Measurements from ENCODE around the gene TUBA3E. TPM values are rescaled to one million over a fixed set of nuclear protein-coding genes. Genes with fewer than 3 reads are reported as not detected.
"Not testable (repeated sequence)": the region's sequence is repeated elsewhere in the genome, so short reads cannot be mapped to it uniquely, and the experiment has no call there.

Gene TUBA3E
- total RNA-seq, 1 experiment from 2014 or later: not detected

DNA sequence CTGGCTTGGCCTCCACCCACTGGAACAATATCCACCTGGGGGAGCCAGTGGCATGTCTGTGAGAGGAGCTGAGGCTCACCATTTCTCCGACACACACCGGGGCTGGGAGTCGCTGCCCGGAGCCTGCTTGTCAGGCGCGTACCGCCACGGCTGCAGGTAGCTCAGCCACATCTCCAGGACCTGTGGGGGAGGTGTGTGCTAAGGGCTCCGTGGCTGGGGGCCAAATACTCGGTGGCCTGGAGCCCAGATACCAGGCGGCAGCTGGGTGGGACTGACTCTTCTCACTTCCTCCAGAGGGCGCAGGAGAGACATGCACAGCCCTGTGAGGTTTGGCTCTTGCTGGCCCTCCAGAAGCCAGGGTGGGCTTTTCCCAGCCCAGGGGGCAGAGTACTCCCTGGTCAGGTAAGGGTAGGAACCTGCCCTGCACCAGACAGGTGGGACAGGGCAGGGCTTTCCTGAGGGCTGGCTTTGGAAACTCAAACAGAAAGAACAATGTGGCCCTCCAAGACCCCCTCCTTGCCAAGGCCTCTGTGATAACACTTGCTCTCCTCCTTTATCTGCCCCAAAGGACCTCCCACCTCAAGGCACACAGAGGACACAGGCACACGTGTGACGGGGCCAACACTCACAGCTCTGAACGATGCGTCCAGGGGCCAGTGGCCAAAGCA lies 42.1 kb downstream of the TUBA3E start:
- in situ Hi-C loops (cut with HindIII; ENCODE audit: low pct_unique_long_range_greater_than_20kb, low sequenced_read_pairs): not testable (repeated sequence)

GRCh38 chr2:130154773-130155765 lies 43.2 kb downstream of the TUBA3E start:
- in situ Hi-C loops (cut with HindIII; ENCODE audit: low pct_unique_long_range_greater_than_20kb, low sequenced_read_pairs): no loop called here
- no peak for DNase-seq (ENCODE audit: low read depth, low spot score)

More for the DNA sequence above, 42.1 kb downstream of the TUBA3E start:
- DNase-seq (ENCODE audit: low read depth, low spot score): peak; percentile 67

GRCh38 chr2:130154423-130154770 lies 43.8 kb downstream of the TUBA3E start:
- in situ Hi-C loops (cut with HindIII; ENCODE audit: low pct_unique_long_range_greater_than_20kb, low sequenced_read_pairs); DNase-seq (ENCODE audit: low read depth, low spot score): not testable (repeated sequence)

GRCh38 chr2:130153721-130154422 lies 44.4 kb downstream of the TUBA3E start:
- in situ Hi-C loops (cut with HindIII; ENCODE audit: low pct_unique_long_range_greater_than_20kb, low sequenced_read_pairs); DNase-seq (ENCODE audit: low read depth, low spot score): not testable (repeated sequence)

GRCh38 chr2:130152816-130153595 lies 45.2 kb downstream of the TUBA3E start:
- in situ Hi-C loops (cut with HindIII; ENCODE audit: low pct_unique_long_range_greater_than_20kb, low sequenced_read_pairs): no loop called here
- DNase-seq (ENCODE audit: low read depth, low spot score): no peak

DNA sequence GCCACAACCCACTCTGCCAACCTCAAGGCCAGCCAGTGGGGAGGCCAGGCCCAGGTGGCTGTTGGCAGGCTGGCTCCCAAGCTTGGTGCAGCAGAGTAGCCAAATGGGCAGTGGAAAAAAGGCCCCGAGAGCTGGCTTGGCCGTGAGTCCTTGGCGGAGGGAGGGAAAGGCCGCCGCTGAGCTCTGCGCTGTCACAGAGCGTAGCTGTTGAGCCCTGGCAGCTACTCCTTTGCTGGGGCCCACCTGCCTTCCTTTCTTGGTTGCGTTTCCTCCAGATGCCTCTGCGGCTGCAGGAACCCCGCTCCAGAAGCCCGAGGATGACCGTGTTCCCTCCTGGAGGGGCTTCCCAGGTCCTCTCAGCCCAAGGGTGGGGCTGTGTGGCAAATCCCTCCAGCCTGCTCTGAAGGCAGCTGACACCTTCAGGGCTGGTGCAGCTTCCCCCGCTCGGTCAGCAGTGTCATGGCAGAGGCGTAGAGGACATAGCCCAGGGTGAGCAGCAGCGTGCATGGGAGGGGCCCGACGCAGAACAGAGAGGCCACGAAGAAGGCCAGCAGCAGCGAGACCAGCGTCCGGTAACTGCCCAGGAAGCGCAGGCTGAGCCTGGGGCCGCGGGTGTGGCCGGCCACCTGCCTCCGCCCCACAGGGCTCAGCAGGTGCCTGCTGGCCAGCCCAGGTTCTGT lies 46.0 kb downstream of the TUBA3E start:
- in situ Hi-C loops (cut with HindIII; ENCODE audit: low pct_unique_long_range_greater_than_20kb, low sequenced_read_pairs); DNase-seq (ENCODE audit: low read depth, low spot score): not testable (repeated sequence)

- in situ Hi-C loops (cut with HindIII; ENCODE audit: low pct_unique_long_range_greater_than_20kb, low sequenced_read_pairs); DNase-seq (ENCODE audit: low read depth, low spot score): not testable (repeated sequence)
Observed at GRCh38 chr2:130151145-130151512, 47.1 kb downstream of the TUBA3E start.

DNA sequence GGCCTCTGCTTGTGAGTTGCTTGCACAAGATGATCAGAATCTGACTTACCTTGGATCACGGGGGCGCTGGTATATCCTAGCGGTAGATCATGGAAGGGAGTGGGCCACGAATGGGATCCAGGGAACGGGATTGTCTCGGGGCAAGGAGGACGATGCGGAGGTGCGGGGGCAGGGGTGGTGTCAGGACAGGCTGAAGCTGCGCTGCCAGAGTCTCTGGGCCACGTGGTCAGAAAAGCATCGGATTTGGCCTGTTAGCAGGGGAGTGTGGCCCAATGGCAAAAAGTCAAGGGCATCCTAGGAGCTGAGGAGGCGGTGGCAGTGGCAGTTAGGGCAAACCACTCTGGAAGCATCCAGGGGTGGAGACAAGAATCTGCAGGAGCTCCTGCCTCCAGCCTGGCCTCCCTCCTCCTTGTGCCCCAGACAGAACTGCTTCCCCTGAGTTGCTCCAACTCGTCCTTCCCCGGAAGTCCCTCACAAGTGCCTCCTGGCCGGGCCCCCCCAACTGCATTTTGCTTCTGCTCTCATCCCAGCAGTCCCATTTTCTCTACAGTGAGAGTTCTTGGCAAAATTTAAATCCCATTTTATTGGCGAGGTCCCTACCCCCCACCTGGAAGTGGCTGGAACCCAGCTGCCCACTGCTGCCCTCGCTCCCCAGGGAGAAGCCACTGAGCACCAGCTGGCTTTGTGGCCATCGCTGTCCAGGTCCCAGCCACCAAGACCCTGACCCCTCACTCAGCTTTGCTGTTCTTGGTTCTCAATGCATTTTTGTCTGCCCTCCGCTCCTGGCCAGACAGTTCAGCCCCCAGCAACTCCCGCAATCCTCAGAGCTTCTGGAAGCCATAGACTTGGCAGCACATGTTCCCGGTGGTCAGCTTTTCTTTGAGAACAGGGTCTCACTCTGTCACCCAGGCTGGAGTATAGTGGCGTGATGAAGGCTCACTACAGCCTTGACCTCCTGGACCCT lies 47.8 kb downstream of the TUBA3E start:
- in situ Hi-C loops (cut with HindIII; ENCODE audit: low pct_unique_long_range_greater_than_20kb, low sequenced_read_pairs): no loop called here

DNA sequence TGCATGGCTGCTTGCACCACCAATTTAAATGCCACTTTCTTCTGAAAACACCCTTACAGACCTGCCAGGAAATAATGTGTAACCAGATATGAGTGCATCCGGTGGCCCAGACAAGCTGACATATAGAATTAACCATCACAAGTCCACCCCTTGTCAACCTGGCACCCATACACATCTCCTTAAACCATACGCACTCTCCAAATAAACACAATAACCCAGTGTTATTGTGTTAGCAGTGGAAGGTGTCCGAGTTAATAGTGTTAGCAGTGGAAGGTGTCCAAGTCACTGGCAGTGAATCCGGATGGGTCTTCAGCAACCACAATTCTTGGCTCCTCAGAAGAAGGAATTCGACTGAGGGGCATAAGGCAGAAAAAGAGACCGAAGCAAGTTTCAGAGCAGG lies 49.7 kb downstream of the TUBA3E start:
- DNase-seq (ENCODE audit: low read depth, low spot score); in situ Hi-C loops (cut with HindIII; ENCODE audit: low pct_unique_long_range_greater_than_20kb, low sequenced_read_pairs): not testable (repeated sequence)

More for the DNA sequence above, 47.8 kb downstream of the TUBA3E start:
- DNase-seq (ENCODE audit: low read depth, low spot score): no peak

- in situ Hi-C loops (cut with HindIII; ENCODE audit: low pct_unique_long_range_greater_than_20kb, low sequenced_read_pairs): not testable (repeated sequence)
- peak; percentile 35 for DNase-seq (ENCODE audit: low read depth, low spot score)
Observed at GRCh38 chr2:130145006-130145414, 53.2 kb downstream of the TUBA3E start, which contains the start of gene CCDC74B. TSS of gene CCDC74B (minus strand) at chr2:130145112. CDS start at chr2:130144996, 116 bp downstream.

GRCh38 chr2:130143266-130144039 lies 54.8 kb downstream of the TUBA3E start:
- in situ Hi-C loops (cut with HindIII; ENCODE audit: low pct_unique_long_range_greater_than_20kb, low sequenced_read_pairs); DNase-seq (ENCODE audit: low read depth, low spot score): not testable (repeated sequence)

GRCh38 chr2:130142396-130143265 lies 55.6 kb downstream of the TUBA3E start:
- in situ Hi-C loops (cut with HindIII; ENCODE audit: low pct_unique_long_range_greater_than_20kb, low sequenced_read_pairs); DNase-seq (ENCODE audit: low read depth, low spot score): not testable (repeated sequence)

Data from SK-MEL-5 (cell line).